Left renal cortex interstitium (tissue), 4 donors: ENCODE data around the gene PLPP7. TPM values are rescaled to one million over a fixed set of nuclear protein-coding genes. Genes with fewer than 3 reads are reported as not detected.
"Not testable (repeated sequence)": the region's sequence is repeated elsewhere in the genome, so short reads cannot be mapped to it uniquely, and the experiment has no call there.

Experiments
- DNase-seq, 4 donors: peaks; one replicate each; pipeline ENCODE4 v3.0.0-alpha.2; 2013; ENCODE audit warnings: low read depth in 4 of 4, low spot score in 2 of 4, missing footprints in 1 of 4
- polyA plus RNA-seq, 4 donors: library from polyadenylated mRNA; unstranded; fragments of 120-200 nt; gene quantifications; one replicate each; pipeline ENCODE4 v1.2.1, GENCODE V29; 2013; ENCODE audit not compliant: insufficient read length in 4 of 4

The PLPP7 gene
- polyA plus RNA-seq, 4 donors, result 2.6 to 3.5 (median 3.0) TPM

- DNase-seq, result no peak
Observed at GRCh38 chr9:131266266-131267229, 23.0 kb upstream of the PLPP7 start.

- DNase-seq, result no peak
Observed at GRCh38 chr9:131270171-131271015, 19.1 kb upstream of the PLPP7 start.

GRCh38 chr9:131271016-131271273 is 18.6 kb upstream of the PLPP7 start:
- DNase-seq, result not testable (repeated sequence)

DNA sequence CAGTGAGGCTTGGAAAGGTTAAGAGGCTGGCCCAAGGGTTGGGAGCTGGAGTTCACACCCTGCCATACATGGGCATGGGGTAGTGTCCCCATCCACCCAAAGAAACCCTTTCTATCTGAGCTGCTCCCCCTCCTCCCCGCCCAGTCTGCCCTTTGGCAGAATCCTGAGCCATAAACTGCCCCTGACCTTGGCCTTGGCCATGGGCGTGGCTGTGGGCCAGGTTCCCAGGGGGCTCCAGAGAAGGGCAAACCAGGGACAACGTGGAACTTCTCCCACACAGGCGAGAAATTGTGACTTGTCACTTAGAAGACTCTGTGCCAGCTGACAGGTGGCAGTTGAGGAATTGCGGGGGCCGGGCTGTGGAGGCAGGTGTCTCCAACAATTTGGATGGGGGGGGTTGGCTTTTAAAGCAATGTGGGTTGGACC is 18.0 kb upstream of the PLPP7 start:
- DNase-seq, result no peak

GRCh38 chr9:131272212-131272611 is 17.3 kb upstream of the PLPP7 start:
- DNase-seq, result no peak

DNA sequence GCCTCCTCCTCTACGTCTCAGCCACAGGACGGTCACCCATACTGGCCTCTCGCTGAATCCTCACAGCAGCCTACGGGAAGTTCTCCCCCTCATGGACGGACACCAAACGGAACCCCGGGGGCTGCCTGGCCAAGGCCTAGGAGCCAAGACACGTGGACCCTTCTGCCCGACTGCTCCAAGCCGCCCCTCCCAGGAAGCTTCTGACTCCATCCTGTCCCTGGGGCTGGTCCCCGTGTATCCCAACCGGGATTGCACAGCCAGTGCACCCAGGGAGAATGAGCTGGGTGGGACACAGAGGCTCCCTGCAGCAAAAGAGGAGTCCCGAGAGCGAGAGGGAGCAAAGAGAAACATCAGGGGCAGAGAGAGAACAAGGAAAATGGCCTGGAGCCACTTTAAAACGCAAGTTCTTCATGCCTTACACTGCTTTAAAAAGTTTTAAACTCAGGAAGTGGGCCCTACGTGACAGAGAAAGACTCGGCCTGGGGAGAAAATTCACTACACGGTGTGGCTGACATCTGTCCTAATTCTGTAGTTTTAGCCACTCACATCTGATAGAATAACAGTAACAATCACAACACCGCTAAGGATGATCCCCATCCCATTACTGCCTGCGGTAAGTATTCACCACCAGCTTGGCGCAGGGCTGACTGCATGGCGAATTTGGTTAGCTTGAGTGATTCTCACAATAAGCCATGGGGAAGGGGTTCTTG is 16.2 kb upstream of the PLPP7 start:
- no peak for DNase-seq

DNA sequence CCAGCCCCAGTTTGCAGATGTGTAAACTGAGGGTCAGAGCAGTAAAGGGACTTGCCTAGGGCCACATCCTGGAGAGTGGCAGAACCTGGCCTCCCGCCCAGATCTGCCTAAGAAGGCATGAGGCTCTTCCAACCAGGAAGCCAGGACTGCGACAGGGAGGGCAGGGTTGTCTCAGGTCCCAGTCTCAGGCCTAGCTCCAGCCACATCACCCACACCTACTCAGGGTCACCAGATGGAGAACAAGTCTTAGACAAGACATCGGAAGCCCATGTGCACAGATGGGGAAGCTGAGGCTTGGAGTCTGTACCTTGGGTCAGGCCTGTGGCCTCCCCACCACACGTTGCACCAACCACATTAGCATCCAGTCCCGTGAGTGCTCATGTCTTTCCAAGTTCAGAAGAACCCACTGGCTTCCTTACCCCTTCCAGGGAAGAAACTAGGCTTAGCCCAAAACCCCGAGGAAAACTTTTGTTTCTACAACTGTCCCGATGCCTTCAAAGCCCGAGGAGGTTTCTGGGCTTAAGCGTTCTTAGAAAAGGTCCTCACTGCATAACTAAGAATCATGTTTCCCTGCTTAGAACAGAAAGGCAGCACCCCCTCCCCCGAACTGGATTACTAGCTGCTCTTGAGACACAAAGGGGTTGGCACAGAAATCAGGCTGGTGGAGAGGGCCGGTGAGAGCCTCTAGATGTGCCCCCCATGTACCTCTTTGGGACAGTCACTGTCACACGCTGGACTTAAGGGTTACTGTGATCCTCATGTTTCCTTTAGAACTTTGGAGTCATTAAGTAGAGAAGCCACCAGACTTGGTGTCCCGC is 15.5 kb upstream of the PLPP7 start:
- DNase-seq, result no peak

DNA sequence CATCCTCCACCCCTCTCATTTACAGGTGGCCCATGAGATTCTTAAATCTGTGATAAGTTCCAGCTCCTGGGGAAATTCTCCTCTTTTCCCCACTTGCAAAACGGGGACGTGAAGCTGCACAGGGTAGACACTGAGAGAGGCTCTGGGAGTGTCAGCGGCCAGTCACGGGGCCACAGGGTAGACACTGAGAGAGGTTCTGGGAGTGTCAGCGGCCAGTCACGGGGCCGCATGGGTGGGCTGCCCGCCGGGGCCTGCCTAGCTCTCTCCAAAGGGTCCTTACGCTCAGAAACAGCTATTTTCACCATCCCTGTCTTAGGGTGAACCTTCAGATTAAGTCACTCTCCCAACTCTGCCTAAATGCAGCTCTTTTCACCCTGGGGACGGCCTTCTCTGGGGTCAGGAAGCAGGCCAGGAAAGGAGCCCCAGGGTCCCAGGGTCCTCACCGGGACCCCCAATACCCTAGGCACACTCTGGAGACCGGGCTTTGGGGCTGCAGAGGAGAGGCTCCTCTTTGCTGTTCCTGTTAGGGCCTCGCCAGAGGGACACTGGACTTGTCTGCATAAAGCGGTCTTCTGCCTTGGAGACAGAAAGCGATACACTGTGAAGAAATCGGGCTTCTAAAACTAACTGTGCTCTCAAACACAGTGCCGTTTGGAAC is 14.7 kb upstream of the PLPP7 start:
- no peak for DNase-seq

GRCh38 chr9:131275332-131276093 is 14.0 kb upstream of the PLPP7 start:
- no peak for DNase-seq

GRCh38 chr9:131276094-131276888 is 13.2 kb upstream of the PLPP7 start, which contains the start of gene FAM78A:
FAM78A (minus strand) TSS chr9:131276510; CDS start chr9:131276179, 331 bp downstream.
- DNase-seq, result no peak

DNA sequence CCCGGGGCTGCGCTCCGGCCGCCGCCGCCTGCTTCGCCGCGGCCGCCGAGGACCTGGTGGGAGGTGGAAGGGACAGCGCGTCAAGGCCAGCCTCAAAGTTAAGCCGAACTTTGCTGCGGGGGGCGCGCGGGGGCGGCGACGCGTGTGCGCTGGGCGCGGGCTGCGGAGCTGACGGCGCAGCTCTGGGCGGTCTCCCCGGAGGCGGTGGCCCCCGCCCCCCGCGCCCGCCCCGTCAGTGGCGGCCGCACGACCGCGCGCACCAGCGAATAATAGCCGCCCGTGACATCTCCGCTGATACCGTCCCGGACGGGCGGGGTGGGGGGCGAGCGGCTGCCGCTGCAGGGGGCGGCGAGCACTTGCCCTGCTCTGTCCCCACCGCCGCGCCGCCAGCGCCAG is 12.6 kb upstream of the PLPP7 start:
- no peak for DNase-seq

DNA sequence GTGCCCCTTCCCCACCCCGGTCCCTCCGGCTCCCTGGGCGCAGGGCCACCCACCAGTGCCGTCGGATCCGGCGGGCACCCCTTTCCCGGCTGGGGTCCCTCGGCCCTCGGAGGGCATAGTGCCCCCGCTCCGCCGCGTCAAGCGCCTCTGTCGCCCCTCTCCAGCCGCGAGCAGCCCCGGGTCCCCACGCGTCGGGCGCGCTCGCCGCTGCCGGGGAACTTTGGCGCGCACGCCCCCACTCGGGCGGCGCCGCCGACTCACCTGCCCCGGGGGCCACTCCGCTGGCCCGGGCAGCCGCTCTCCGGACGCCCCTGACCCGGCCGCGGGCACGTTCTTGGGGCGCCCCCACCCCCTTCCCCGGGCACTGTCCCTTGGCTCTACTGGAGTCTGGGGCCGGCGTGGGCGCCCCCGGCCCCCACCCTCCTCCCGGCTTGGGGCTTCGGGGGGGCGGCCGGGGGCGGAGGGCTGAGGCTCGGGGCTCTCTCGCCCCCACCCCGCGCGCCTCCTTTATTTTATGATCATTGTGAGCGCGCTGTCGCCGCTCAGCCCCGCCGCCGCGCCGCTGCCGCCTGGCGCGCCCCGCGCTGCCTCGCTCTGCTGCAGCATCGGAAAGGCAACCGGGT is 12.1 kb upstream of the PLPP7 start:
- no peak for DNase-seq

GRCh38 chr9:131277910-131278701 is 11.4 kb upstream of the PLPP7 start:
- DNase-seq, result peak in 3 of 4 donors; percentile 45 to 79 (median 59)

DNA sequence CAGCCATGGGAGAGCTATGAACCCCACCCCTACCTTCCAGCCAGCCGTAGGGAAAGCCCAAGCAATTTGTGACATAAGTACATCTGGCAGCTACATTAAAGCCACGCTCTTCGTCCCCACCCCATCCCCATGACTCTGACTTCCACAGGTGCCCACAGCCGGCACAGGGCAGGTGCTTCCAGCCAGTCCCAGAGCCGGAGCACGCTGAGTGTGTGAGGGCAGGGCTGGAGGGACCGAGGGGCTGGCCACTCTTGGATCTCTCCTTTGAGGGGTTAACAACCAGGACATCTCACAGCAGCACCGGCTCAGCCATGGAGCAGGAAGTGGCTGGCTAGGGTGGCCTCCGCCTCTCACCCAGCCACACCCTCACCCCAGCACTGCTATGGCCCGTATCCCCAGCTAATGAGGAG is 10.8 kb upstream of the PLPP7 start:
- no peak for DNase-seq

DNA sequence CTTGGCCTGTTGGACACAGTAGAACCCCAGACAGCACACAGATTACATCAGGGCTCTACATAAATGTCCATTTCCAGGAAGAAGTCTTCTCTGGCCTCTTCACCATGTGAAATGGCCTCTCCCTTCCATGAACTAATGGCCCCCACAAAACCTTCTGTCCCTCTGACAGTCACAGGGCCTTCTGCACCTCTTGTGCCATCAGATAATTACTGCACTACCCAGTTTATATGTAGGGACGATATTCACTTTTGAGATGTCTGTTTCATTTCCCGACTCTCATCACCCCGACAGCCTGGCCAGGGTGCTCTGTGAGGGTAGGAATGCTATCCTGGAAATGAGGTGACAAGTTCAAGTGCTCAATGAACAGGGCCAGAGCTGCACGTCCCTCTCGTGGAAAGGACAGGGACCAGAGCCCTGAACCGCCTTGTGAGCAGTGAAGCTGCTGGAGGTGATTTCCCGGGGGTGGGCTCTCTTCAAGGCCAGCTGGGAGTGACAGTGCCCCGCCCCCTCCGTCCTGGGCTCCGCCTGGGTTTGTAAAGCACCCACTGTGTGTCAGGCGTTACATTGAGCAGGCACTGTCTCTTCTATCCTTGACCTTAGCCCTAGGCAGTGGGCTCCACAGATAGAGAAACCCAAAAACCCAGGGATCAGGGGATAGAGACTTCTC is 10.2 kb upstream of the PLPP7 start:
- no peak for DNase-seq

DNA sequence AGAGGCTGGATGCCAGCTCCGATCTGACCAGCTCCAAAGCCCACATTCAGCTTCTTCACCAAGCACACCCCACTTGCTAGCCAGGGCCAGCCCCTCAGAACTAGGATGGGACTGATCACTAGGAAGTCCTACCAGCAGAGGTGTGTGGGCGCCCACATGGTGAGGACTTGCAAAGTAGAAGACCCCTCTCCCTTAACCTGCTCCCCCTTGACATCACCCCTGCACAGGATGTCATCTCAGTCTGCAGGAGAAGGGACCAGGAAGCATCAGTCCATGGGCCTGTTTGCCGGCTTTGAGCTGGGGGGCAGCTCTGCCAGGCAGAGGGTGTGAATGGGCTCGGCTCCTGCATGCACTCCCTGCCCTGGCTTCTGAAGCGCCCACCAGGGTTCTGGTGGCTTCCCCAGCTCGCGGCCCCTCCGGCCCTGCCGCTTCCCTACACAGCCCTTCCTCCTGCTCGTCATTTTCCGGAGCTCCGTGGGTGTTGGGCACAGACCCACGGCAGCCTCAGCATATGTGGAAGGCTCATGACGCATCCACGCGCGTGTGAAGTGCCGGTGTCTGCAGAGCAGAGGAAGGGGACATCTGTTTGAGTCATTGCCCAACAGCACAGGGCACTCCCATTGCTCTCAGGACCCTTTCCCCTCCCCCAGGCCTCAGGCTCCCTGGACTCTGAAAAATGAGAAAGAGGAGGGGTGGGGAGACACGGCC is 9.5 kb upstream of the PLPP7 start:
- DNase-seq, result no peak
